GM18907 (cell line): ENCODE data around the gene TCEA3.

Experiments used
- ATAC-seq: cut with Tn5 transposase; IDR thresholded peaks from one replicate; pipeline ENCODE4 v1.9.1; 2021; ENCODE audit warnings: mild to moderate bottlenecking, moderate library complexity; ENCODE audit not compliant: unreplicated experiment

Gene TCEA3

DNA sequence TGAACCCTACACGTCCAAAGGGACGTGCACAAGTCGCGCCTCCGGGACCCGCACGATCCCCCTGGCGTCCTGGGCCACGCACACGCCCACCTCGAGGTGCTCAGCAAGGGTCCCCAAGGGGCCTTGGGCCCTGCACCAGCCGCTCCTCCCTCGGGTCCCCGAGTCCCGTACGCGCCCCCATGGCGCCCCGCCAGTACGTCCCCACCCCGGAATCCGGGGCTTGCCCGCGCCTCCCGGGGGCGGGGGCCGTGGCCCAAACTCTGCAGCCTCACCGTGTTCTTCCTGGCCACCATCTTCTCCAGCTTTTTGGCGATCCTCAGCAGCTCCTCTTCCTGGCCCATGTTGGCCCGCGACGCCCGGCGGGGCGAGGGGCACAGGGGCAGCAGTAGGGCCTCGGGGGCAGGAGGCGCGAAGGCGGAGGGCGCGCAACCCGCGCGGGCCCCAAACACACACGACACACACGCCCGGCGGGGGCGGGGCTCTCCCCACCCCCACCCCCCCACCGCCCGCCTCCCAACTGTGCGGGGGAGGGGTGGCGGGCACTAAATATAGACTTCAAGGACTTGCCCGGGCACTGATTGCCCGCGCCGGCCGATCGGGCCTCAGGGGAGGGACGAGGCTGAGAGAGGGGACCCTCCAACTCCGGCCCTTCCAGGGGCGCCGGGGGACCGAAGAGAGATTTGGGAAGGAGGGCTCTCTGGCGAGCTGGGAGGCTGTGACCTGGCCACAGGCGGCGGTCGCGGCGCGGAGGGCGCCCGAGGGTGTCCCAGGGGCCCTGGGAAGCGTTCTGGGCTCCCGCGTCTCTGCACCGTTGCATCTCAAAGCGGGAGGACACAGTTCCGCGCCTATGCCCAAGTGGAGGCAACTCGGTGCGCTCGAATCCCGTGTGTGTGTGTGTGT, at the start of gene TCEA3:
TSS of gene TCEA3 (minus strand) at position 456 of the 900 bp plus-strand sequence. CDS start at position 341, 115 bp downstream.
- ATAC-seq, result no peak

DNA sequence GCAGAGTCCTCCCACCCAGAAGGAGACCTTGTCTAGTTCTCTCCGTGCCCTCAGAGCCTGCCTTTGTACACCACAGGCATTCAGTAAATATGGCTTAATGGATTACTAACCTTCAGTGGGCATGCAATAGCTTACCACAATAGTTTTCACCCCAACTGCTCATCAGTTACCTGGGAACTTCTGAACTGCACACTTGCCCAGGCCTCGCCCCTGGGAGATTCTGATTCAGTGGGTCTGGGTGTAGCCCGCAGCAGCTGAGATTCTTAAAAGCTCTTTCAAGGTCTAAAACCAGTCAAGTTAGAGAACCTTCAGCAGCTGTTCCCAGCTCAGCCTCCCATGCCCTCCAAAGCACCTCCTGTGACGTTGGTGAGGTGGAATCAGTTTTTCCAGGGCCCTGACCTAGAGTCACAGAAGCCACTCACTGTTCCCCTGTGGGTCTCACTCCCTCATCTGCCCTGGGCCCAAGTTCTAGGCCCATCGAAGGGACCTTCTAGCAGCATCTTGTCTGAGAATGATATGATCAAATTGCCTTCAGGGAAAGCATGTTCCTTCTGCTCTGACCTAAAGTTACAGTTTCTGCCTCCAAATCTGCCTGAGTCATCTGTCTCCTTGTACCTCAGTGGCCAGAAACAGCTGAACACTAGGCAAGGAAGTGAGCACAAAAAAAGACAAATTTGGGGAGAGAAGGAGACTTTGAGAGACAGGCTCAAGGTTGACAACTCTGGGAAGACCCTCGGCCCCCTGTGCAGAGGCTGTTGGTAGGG, 48.7 kb upstream of the TCEA3 start:
- ATAC-seq, result no peak

DNA sequence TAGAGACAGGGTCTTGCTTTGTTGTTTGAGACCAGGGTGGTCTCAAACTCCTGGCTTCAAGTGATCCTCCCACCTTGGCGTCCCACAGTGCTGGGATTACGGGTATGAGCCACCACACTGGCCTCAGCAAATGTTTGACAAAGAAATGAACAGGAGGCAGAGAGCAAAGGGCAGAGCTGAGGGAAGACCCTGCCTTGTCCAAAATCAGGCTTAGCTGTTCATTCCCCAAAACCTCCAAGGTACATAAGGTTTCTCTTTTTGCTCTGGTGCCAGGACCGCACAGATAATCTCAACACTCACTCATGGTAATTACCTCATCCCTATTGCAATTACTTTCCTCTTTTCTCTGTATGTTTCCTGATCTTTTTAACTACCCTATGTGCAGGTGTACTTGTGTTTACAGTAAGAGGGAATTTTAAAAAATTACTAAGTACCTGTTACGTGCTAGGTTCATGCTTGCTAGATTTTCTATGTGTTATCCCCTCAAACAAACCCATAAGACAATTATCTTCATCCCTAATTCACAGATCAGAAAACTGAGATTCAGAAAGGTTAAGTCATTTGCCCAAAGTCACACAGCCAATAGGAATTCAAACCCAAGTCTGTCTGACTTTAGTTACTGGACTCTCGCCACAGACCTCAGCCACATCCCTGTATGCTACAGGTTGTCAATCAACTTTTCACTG, 47.9 kb upstream of the TCEA3 start:
- no peak for ATAC-seq

DNA sequence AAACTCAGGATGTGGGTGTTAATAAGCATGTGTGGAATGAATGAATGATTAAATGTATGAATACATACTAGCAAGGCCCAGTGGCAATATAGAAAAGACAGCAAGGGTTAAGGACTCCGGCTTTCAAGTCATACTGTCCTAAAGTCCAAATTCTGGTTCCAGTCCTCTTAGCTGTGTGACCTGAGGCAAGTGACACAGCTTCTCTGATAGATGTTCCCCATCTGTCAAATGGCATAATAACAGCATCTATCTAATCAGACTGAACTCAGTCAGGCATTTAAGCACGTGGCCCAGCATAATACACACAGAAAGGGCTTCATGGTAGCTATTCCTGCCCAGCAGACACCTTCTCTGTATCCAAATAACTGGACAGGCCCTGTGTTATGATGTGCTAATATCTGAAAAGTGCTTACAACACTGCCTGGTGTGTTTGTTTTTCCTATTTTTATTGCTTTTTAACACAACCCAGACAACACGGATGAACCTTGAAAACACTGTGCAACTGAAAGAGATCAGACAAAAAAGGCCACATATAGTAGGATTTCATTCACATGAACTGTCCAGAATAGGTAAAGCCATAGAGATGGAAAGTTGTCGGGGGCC, 47.0 kb upstream of the TCEA3 start:
- no peak for ATAC-seq

- no peak for ATAC-seq
Measured at GRCh38 chr1:23470282-23471070, 45.9 kb upstream of the TCEA3 start.

GRCh38 chr1:23469372-23469982, 44.9 kb upstream of the TCEA3 start:
- no peak for ATAC-seq

GRCh38 chr1:23466423-23466989, 42.0 kb upstream of the TCEA3 start:
- ATAC-seq, result no peak

DNA sequence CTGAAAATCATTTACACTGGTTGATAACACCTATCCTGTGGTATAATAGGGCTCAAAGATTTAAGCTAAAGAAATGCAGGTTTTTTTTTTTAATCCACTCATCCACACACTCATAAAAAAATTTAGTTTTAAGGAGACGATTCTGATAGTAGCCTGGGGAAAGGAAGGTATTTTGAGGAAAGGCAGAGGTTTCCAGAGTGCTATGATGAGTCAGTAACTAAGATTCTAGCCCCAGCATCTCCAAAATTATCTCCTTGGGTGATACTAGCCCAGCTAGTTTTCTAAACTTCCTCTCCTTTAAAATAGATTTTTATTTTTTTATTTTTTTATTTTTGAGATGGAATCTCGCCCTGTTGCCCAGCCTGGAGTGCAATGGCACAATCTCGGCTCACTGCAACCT, 38.7 kb upstream of the TCEA3 start:
- ATAC-seq, result no peak

GRCh38 chr1:23462766-23463165, 38.2 kb upstream of the TCEA3 start:
- ATAC-seq, result no peak

DNA sequence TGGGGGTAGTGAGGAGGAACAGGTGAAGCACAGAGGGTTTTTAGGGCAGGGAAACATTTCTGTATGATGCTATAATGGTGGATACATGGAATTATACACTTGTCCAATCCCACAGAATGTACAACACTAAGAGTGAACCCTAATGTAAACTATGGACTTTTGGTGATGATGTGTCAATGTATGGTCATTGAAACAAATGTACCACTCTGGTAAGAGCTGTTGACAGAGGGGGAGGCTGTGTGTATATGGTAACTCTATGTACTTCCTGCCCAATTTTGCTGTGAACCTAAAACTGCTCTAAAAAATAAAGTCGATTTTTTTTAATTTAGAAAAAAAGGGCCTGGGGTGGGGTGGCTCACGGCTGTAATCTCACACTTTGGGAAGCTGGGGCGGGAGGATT, 36.5 kb upstream of the TCEA3 start:
- ATAC-seq, result no peak

DNA sequence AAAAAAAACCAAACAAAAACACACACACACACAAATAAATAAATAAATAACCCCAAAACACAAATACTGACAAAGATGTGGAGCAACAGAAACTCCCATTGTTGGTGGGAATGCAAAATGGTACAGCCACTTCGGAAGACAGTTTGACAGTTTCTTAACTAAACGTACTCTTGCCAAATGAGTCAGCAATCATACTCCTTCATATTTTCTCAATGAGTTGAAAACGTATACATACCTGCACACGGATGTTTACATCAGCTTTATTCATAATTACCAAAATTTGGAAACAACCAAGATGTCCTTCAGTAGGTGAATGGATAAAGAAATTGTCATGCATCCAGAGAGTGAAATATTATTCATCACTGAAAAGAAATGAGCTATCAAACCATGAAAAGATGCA, 36.0 kb upstream of the TCEA3 start:
- ATAC-seq, result no peak

- ATAC-seq, result no peak
Measured at GRCh38 chr1:23459338-23459757, 34.8 kb upstream of the TCEA3 start.

DNA sequence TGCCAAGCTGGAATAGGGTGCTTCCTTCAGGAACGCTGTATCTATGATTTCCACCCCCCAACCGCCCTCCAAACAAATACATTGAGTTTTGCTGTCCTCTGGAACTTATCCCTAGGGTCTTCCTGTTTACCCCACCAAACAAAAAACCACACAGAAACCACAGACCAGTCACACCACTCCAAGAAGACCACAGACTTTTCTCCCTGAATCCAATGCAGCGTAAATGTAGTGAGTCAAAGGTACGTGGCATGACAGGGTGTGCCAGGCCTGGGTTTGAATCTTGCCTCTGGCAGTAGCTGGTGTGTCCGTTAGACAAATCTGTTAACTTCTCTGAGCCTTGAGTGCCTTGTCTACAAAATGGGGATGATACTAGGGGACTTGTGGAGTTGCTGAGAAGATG, 31.7 kb upstream of the TCEA3 start:
- no peak for ATAC-seq

- ATAC-seq, result no peak
Measured at GRCh38 chr1:23453455-23454000, 29.0 kb upstream of the TCEA3 start.

DNA sequence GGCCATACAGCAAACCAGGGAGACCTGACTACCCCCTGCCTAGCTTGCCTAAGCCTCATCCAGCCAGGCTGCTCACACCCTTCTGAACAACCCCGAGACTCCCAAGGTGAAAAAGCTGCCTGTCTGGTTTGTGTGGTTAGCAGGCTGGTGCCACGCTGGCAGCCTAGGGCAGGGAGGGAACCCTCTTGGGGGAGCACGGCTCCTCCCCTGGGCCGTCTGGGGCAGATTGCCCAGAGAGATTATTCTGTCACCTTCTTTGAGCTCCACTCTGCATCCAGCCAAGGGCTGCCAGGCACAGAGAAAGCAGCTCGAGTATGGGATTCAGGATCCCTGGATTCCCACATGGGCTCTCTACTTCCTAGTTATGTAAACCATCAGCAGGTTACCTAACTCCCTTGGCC, 27.5 kb upstream of the TCEA3 start:
- no peak for ATAC-seq

GRCh38 chr1:23451441-23451840, 26.9 kb upstream of the TCEA3 start:
- no peak for ATAC-seq

DNA sequence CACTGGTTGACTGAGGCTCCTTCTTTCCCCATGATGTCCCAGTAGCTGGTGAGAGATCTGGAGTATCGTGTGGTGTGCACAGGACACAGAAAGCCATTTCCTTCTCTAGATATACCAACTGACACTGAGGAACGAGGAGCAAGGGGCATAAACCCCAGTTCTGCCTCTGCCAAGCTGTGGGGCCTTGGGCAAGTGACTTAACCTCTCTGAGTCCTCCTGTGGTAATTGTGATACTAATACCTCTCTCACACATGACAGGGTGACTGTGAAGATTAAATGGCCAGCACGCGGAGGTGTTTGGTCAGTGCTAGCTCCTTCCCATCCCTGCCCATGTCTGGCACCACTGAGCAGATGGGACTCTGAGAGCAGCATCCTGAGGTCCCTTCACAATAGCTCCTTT, 26.3 kb upstream of the TCEA3 start:
- ATAC-seq, result no peak

- ATAC-seq, result no peak
Measured at GRCh38 chr1:23449958-23450357, 25.4 kb upstream of the TCEA3 start.

GRCh38 chr1:23449306-23449705, 24.8 kb upstream of the TCEA3 start:
- ATAC-seq, result no peak
